Bone marrow (tissue), 2 donors: ENCODE measurements around the gene AGFG2.

Experiments
- DNase-seq, 2 donors: peaks; one replicate each; lab custom pipeline; 2025; lab: John Stamatoyannopoulos, UW

The AGFG2 gene

DNA sequence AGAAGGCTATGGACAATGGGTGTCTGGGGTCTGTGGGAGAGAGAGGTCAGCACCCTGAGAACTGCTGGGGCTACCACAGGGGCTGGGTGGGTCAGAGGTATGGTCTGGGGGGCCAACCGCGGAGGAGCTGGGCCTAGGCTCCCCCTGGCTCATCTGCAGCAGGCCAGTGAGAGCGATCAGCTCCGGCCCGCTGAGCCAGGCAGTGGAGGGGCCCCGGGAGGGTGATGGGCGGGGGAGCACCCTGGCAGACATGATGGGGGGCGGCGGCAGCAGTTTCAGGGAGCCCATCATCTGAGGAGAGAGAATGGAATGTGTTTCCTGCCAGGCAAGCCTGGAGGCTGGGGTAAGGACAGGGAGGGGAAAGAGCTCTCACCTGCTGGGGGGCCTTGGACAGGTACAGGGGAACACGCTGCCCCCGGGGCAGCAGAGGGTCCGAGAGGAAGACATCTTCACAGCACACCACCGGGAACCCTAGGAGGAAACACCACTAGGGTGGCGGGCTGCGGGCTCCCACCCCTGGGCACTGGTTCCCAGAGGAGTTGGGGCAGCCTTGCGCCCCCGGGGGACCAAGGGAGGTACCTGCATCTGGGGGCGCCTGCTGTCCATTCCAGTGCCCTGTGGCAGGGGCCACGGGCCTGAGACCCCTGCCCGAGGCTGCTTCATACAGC, 33.4 kb downstream of the AGFG2 start:
- no peak for DNase-seq

DNA sequence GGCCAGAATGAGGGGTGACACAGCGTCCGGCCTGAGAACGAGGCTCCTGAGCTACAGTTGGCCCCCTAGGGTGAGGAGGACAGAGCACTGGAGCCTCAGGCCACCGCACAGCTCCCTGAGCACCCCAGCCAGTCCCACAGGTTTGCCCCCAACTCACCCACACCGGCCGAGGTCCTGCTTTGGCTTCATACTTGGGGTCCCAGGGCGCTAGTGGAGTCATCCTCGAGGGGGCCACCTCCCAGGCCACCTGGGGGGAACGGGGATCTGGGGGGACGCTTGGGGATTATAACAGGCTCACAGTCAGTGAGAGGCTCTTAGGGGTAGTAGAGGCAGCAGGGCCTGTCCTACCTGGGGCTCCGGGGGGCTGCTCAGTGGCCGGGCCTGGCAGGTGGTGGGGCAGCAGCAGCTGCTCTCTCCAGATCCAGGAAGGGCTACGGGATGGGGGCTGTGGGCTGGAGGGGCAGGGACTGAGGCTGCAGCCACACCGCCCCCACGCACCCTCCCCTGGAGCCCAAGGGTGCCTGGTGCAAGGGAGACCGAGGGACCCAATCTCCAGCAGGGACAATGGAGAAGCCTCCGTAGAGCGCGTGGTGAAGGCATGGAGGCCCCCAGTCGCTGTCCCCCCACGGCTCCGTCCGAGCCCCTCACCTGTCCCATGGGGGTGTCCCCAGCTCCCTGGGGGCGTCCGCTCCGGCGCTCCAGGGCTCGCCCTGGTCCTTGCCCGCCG, 34.1 kb downstream of the AGFG2 start:
- DNase-seq, result no peak

DNA sequence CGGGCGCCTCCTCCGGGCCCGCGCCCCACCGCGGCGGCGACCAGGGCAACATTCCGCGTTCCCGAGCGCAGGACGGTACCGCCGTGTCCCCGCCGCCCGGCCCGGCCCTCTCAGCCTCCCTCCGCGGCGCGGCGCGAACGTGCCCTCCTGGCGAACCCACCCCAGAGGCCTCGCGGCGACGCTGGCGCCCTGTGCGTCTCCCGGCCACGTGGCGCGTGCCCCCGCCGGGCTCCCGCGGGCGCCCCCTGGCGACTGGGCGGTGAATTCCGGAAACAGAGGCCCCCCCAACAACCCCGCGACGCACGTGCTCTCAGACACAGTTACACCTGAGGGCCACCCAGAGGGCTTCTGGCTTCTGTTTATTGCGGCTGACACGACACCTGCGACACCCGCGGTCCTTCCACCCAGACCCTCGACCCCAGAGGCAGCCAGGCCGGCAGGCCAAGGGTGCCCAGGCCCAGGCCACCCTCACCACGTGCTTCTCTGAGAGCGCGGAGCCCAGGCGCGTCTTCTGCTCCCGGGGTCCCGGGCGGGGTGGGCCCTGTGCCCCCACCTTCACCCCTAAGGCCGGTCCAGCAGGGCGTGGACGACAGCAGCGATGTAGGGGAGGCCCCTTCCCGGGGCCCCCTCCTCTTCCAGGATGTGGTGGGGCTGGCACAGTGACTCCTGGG, 34.8 kb downstream of the AGFG2 start, which contains the start of gene SAP25:
Gene SAP25, minus strand, starts transcription at position 210 of the 671 bp plus-strand sequence. Its CDS starts 158 bp downstream, at position 52.
- no peak for DNase-seq

DNA sequence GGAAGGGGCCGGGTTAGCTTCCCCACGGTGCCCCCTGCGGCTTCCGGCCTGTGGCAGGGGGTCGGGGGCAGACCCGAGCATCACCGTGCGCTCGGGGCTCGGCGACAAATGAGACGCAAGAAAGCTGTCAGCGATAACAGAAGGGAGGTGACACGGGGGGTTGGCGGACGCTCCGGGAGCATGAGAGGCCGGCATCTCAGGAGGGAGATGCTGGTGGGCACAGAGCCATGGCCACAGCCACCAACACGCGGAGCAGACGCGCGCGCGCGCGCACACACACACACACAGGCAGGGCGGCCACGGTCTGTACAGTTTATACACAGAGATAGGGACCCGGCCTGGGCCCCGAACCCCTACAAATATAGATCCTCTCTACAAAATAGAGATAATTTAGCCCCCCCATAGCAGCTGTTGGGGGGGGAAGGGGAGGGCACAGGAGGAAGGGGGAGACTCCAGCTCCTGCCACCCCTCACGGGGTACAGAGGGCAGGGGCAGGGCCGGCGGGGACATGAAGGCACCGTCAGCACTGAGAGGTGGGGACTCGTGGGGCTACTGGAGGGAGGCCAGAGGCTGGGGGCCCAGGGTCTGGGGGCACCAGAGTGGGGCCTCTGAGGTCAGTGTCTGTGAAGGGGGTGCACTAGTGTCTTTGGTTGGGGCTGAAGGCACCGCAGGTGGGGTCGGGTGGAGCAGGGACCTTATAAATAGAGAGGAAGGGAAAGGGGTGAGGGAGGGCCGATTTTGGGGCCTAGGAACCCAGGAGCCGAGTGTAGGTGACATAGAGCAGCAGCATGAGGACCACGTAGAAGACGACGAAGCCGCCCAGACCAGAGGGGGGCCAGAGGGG, 35.6 kb downstream of the AGFG2 start:
- DNase-seq, result no peak

DNA sequence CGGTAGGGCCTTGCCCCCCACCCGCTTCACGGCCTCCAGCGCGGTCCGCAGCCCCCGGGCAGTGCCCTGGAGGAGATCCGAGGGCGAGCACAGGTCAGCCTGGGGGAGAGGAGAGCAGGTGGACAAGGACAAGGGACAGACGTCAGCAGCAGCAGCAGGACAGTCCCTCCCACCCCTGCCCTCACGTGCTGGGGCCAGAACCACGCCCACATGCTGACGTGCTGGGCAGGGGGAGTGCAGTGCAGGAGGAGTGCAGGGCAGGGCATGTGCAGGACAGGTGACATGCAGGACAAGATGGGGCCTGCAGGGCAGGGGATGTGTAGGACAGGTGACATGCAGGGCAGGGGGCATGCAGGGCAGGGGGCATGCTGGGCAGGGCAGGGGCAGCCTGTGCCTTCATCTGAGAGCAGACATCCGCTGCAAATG, 36.2 kb downstream of the AGFG2 start:
- DNase-seq, result no peak

DNA sequence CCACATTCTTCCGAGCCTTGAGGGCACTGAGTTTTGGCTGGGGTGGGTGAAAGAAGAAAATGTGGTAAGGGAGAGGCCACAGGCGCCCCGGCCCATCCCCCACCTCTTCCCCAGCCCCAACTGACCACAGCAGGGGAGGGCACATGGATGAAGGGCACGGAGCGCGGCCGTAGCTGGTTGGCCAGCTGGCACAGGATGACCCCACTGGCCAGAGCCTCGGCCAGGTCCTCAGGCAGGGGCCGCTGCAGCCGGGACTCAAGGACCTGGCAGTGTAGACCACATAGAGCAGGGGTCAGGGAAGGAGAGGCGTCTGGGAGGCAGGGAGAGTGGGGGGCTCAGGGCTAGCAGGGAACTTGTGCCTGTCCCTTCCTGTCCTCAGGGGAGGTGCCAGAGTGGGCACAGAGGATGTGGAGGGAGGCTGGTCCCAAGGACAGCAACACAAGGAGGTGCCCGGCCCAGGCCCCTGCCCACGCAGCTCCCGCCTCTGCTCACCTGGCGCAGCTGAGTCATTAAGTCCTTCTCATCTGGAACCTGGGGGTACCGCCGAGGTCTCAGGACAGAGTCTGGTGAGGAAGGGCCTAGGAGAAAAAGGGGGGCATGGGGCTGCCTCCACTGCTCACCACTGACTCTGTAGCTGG, 36.9 kb downstream of the AGFG2 start:
- DNase-seq, result no peak

DNA sequence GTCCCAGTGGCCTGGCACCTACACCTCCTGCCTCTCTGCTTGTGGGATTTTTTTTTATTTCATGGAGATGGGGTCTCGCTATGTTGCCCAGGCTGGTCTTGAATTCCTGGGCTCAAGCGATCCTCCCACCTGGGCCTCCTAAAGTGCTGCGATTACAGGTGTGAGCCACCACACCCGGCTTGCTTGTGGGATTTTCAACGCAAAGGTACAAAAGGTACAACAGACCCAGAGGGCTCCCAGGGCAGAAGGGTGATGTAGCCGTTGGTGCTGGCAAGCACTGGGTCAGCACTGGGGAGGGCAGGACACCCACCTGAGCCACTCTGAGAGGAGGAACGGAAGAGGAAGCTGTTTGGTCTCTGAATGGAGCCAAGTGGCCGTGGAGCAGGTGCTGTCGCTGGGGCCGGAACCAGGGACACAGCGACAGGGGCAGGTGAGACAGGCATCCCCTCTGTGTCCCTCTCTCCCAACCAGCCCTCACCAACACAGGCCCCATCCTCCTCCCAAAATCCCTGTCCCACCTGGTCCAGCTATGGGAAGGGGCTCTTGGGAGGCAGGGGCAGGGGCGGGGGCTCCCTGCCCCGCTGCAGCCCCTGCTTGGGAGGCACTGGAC, 37.5 kb downstream of the AGFG2 start:
- no peak for DNase-seq

DNA sequence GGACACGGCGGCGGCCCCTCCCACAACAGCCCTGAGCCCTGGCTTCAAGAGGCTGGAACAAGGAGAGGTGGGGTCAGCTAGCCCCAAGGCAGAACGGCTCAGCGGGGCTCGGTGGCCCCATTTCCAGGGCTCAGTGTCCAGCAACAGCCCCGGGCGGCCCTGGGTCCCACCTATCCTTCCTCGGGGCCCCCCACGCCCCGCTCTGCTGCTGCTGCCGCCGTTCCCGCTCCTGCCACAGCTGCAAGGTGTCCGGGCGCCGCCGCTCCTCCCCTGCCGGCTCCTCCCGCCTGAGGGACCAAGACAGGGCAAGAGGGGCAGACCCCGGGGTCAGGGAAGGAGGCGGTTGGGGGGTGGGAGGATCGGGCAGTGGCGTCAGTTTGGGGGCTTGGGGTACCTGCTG, 38.1 kb downstream of the AGFG2 start:
- DNase-seq, result no peak

DNA sequence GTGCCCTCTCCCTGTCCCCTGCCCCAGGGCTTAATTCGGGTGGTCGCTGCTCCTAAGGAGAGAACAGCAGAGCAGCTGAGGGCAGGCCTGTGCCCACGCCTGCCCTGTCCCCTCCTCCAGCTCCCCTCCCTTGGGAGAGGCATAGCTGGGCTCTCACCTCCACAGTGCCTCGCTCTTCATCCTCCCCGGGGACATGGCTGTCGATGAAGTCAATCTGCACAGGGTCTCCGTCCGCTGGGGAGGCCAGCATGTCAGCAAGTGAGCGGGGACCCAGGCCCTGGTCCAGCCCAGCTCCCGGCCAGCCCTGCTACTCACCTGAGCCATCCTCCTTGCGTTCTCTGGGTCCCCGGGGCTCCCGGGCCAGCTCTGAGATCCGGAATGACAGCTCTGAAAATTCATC, 38.5 kb downstream of the AGFG2 start:
- no peak for DNase-seq

DNA sequence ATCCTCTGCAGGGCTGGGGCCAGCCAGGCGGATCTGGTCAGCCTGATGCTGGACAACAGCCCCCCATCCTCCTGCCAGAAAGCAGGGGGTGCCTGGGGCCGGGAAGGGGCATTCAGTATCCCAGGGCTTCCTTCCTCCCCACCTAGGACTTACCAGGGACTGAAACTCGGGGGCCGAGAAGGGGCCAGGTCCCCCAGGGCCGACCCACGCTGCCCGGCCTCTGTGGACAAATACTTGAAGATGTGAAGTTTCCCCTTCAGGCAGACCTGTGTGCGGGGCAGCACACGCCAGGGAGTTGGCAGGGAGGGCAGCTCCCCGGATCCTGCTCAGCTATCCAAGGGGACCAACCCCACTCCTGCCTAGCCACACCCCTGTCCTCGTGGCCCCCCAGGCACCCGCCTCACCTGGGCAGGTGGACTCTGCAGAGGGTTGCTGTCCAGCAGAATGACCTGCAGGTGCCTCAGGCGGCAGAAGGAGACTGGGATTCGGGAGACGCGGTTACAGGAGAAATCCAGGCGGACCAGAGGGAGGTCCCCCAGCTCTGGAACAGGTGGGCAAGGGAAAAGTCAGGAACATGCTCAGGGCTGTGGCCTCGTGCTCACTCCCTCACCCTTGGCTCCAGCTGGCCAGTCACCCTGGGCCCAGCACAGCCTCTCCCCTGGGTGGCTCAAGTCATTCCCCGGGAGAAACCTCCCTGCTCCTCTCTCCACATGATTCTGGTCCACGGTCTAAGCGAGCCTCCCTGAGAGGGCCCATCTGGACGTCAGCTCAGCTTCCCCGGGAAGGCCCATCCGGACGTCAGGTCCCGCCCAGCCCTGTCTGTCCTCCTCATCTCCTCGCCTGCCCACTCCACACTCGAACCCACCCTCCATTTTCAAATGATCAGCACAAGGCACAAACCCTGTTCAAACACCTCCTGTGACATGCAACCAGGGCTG, 39.5 kb downstream of the AGFG2 start:
- DNase-seq, result no peak

DNA sequence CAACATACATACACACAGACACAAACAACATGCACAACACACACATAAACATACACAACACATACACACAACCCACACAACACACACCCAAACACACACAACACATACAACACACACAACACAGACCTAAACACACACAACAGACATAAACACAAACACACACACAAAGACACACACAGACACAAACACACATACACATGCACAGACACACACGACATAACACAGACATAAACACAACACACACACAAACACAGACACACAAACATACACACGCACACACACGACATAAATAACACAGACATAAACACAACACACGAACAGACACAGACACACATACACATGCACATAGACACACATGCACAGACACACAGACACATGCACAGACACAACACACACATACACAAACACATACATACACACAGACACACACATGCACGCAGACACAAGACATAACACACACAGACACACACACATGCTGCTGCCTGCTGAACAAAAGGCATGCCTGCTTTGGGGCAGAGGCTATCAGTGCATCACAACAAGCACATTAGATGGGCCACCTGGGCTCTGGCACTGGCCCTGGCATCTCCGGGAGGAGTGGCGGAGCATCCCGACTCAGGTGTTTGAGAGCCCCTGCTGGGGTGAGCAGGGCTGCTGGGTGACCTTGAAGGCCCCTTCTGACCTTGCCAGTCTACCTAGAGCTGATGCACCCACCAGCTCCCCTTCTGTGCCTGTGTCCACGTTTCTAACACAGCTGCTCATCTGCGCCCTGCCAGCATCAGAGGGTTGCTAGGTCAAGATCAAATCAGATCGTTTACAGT, 41.7 kb downstream of the AGFG2 start:
- no peak for DNase-seq

DNA sequence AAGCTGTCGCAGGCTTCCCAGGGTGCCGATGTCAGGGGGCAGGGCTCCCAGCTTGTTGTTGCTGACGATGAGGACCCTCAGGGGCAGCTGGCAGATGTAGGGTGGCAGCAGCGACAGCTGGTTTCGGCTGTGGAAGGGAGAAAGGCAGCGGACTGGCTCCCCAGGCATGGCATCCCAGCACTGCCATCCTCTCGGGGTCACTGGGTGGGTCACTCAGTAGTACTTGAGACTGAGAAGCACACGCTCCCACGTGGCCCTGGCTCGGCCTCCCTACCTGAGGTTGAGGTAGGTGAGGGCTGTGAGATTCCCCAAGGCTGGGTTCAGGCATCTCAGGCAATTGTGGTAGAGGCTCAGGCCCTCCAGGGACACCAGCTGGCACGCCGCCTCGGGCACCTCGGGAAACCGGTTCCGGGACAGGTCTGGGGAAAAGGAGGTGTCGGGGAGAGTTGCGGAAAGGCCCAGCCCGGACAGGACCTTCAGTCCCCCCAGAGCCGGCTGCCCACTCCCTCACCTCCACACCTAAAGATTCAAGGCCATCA, 43.1 kb downstream of the AGFG2 start:
- no peak for DNase-seq

DNA sequence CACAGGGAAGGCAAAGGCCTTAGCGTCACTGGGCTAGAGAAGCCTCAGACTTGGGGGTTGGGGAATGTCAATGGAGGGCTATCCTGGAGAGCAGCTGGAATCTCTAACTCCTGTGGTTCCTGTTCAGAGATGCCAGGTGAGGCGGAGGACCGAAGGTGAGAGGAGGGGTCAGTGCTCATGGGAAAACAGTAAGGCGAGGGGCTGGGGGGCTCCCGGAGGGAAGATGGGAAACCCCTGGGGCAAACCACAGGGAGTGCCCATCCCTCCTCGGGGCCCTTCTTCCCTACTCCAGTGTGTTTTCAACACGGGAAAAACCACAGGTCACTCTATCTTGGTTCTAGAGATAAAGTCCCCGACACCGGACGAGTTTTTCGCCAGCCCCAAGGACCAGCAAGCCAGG, 43.6 kb downstream of the AGFG2 start:
- DNase-seq, result no peak

DNA sequence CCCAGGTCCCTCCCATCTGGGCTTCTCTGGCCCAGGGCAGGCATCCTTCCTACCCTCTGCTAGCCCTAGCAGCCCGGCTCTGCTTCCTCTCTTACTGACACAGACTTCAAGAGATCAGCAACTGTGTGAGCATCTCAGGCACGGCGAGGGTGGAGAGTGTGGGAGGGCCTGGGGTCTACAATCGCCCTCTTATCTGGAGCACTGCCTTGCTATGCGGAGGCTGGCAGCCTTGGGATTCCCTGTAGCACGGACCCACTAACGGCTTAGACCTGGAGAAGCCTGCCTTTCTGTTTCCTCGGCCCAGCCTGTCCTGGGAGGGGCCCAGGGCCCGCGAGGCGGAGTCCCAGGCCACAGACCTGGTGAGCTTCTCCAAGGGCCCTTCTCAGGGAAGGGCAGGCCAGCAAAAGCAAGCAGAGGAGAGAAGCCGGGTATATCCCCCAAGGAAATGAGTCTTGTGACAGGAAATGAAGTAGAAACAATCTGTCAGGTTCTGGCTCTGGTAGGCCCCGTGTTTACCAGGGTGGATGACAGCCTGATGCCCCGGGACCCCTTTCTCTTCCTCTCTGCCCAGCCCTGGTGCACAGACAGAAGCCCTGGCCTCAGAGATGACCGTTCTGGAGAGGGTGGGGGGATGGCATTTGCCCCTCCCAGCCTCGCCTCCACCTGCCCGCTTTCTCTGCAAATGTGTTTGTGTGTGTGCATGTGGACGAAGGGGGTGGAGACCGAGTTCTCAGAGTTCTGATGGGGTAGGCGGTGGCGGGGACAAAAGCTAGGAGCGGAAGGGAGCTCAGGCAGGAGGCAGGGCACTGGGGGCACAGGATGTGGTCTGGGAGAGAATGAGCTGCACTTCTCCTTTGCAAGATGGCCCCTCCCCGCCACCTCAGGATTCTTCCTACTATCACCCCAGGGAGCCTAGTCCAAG, 44.4 kb downstream of the AGFG2 start:
- peak in 1 of 2 donors; percentile 90 for DNase-seq

DNA sequence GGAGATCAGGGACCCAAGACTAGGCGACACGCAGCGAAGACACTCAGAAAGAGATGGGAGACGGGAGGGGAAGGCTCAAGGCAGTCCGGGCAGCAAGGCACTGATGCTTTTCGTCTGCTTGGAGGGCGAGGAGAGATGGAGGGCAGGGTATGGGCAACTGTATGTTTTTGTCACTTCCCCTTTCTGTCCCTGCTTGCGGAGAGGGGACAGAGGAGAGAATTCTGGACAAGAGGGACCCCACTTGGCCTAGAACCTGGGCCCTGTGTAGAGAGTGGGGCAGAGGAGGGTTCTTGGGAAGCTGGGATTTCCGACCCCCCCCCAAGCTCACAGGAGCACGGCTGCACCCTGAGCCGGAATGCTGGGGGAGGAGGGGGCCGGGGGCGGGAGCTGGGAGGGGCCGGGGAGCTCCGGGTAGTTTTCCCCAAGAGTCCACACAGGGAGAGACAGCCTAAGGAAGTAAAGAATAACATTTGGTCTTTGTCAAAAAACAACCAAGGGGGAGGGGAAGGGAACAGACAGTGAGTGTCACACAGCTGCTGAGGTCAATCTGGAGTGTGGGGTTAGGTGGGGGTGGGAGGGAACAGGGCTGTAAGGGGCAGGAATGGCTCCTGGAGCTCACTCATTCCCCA, 45.2 kb downstream of the AGFG2 start:
- peak in 1 of 2 donors; percentile 48 for DNase-seq

DNA sequence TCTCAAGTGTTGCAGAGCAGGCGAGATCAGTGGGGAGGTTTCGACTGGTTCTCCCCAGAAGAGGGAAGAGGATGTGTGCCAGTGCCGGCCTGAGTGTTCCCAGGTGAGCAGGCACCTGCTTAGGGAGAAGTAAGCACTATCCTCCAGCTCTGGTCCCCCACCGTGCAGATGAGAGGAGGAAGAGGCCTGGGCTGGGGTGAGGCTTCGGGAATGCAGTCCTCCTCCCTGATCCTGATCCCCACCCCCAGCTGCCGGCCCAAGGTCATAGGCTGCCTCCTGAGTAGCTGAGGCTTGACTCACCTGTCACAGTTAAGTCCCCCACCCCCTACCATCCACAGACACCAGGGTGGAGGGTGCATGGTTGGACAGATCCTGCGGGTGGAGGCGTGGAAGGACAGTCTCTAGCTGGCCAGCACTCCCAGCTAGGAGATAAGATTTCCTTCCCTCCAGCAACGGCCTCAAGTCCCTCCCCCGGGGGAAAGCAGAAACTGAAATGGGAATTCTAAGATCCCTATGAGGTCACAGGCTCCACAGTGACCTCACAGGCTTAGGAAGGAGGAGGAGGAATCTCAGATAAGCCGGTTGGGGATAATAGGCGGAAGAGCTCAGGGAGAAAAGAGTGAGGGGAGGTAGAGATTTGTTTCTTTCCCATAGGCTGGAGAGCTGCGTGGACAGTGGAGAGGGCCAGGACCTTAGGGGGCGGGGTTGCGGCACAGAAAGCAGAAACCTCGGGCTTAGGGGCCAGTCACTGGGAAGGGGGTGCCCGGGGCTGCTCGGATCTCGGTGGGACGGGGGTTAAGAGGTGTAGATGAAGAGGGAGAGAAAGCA, 45.9 kb downstream of the AGFG2 start:
- DNase-seq, result no peak
